Activated CD4-positive, alpha-beta T cell treated with anti-CD3 and anti-CD28 coated beads, Interleukin-2, amount 50 U/mL, for 4 hours (primary cell): ENCODE measurements around the gene HSPG2.
"Not testable (repeated sequence)": the region's sequence is repeated elsewhere in the genome, so short reads cannot be mapped to it uniquely, and the experiment has no call there.

Source experiments
- DNase-seq, 2 experiments: peaks; one replicate each; pipeline ENCODE4 v3.0.0-alpha.2; 2020

The HSPG2 gene

GRCh38 chr1:21931171-21932093 is 5.7 kb downstream of the HSPG2 start:
- no peak for DNase-seq

- no peak for DNase-seq
These were observed 6.4 kb downstream of the HSPG2 start for GRCh38 chr1:21930629-21931170.

GRCh38 chr1:21930080-21930571 is 7.0 kb downstream of the HSPG2 start:
- no peak for DNase-seq

GRCh38 chr1:21927533-21928237 is 9.4 kb downstream of the HSPG2 start:
- DNase-seq: no peak

GRCh38 chr1:21926814-21927532 is 10.1 kb downstream of the HSPG2 start:
- DNase-seq: no peak

GRCh38 chr1:21926065-21926464 is 11.0 kb downstream of the HSPG2 start:
- no peak for DNase-seq

DNA sequence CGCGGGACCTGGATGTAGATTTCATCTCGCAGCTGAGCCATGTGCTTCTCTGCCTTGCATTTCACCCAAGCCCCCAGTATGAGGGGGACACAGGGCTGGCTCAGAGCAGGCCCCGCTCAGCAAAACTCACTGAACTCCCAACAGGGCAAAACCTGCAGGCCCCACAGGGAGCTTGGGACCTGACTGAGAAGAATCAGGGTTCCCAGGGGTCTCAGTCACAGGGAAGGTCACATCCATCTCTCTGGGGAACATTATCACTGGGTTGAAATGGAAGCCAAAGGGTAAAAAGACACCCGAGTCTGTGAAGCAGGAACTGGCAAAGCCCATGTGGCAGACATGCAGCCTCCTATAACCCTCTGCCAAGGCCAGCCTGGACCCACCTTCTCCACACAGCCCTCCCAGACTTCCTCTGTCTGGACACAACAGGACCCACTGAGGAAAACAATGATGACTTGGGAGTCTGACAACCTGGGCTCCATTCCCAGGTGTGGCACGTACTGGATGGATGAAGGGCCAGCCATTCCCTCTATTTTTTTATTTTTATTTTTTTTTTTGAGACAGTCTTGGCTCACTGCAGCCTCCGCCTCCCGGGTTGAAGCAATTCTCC is 11.7 kb downstream of the HSPG2 start:
- no peak for DNase-seq

DNA sequence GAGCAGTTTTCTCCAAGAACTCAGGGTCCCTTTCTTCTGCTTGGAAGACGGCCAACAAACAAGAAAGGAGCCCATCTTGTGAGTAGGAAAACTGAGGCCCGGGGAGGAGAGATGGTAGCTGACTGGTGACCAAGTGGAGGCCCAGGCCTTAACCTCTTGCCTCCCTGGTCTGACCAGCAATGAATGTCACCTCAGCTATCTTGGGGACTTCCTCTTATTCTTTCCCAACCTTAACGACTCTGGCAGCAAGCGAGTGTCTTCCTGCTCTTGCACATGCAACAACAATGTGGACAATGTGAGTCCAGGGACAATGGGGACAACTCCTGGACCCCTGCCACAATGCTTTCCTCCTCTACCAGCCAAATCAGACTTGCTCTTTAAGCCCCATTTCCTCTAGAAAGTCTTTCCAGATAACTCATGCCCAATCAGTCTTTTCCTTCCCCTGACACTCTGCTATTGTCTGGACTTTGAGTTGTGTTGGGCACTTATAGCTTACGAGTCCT is 12.6 kb downstream of the HSPG2 start:
- no peak for DNase-seq

DNA sequence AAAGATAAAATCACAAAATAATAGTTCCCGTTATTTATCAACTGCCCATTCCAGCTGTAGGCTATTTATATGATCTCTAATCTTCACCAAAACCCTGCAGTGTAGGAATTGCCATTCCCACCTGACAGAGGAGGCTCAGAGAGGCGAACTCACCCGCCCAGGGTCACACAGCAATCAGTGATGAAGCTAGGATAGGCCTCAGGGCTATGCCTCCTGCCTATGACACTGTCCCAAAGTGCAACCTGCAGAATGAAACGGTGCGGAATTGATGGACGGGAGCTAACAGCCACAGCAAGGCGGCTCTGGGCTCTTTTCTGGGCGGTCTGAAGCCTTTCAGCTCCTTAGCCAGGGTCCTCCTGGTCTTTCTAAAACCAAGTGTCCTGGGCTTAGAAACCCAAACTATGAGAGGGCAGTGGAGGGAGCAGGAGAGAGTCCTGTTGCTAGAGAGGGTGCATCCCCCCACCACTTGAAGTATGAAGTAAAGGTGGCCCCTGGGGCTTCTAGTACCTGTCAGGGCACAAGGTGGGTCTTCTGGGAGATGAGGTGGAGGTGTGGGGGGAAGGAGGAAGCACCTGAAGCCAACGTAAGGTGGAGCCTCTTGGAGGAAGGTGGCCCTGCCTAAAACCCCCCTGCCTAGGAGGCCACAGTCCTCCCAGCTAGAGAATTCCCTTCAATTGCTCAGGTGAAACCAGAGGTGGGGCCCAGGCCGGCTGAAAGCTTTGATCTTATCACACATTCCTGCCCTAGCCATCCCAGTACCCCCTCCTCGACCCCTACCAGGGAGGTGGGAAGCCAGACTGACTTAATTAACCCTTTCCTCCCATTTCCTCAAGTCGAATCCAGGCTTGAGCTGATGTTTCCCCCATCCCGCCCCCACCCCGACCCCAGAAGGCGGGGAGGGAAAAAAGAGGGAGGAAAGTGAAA is 14.8 kb downstream of the HSPG2 start:
- DNase-seq: no peak

DNA sequence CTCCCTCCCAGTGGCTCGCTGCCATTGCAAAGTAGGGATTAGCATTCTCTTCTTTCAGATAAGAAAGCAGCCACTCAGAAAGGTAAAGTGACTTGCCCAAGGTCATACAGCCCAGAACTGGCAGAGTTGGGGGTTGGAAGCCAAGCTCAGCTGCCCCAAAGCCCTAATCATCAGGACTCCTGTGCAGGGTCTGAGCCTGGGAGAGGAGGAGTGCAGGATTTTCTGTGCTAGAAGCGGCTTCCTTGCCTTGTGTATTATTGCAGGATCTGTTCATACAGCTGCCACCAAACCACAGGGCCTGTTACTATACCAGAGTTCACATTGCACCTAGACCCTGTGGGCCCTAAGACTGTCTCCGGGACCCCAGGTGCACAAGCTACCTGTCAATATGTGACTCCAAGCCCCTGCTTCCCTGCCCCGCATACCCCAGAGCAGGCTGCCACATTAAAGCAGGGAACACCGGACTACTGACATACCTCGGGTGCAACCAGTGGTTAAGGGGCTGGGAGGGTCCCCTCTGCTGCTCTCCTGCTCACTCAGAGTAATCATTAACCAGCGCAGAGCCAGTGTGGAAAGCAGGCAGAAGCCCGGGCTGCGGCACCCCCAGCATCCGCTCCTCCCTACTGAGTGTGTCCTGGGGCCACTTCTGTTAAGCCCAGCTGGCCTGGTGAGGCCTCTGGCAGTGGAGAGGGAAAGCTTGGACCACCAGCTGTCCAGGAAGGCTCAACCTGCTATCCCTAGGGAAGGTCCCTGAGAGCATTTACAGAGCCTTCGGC is 15.8 kb downstream of the HSPG2 start:
- DNase-seq: no peak

- no peak for DNase-seq
These were observed 17.6 kb downstream of the HSPG2 start for GRCh38 chr1:21919520-21919919.

DNA sequence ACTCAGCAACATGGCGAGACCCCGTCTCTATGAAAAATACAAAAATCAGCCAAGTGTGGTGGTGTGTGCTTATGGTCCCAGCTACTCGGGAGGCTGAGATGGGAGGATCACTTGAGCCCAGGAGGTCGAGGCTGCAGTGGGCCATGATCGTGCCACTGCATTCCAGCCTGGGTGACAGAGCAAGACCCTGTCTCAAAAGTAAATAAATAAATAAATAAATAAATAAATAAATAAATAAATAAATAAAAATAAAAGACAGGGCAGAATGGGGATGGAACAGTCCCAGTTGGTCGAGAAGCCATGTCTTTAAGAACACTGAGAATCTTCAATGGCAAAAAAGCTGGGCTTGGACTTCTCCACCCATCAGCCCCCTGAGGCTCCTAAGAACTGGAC is 19.9 kb downstream of the HSPG2 start:
- DNase-seq: not testable (repeated sequence)

GRCh38 chr1:21916447-21917238 is 20.5 kb downstream of the HSPG2 start:
- DNase-seq: no peak

- no peak for DNase-seq
These were observed 22.1 kb downstream of the HSPG2 start for GRCh38 chr1:21914880-21915640.

- DNase-seq: no peak
These were observed 22.7 kb downstream of the HSPG2 start for GRCh38 chr1:21914450-21914849.

DNA sequence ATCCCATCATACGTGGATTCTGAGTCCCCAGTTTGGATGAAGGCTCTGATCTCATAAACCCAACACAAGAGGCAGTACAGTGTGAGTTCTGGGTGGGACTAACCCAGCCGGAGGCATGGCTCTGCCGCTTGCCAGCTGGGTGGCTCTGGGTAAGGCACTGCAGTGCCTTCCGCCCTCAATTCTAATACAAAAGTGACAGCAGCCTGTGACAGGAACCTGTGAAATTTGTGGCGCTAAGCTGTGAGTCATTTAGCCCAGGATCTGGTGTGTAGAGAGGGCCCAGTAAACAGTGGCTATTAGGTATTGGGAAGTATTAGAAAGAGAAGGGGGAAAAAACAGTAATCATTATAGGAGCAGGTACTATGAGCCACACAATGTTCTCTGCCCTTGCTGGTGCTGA is 23.3 kb downstream of the HSPG2 start:
- no peak for DNase-seq

GRCh38 chr1:21913258-21913657 is 23.9 kb downstream of the HSPG2 start:
- DNase-seq: no peak

- no peak for DNase-seq
These were observed 24.9 kb downstream of the HSPG2 start for GRCh38 chr1:21912038-21912758.
